Brain pericyte (primary cell): Measurements from ENCODE around the gene VPS35.

Experiments used
- DNase-seq: peaks from one replicate; pipeline ENCODE4 v3.0.0-alpha.2; 2012; ENCODE audit warnings: low read depth, low spot score

Gene VPS35

DNA sequence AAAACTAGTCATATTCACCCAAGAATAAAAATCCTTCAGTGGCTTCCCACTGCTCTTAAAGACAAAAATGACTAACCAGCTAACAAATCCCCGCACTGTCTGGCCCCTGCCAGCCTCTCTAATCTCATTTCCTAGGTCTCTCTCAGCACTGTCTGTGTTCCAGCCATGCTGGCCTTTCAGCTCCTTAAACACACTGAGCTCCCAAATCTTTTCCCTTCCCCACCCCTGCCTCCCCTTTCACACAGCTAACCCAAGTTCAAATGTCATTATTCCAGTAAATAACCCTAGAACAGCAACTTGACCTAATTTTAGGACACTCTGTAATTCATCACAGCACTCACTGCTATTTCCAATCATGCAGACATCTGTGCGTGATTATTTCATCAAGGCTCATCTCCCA, 75.6 kb downstream of the VPS35 start:
- no peak for DNase-seq

DNA sequence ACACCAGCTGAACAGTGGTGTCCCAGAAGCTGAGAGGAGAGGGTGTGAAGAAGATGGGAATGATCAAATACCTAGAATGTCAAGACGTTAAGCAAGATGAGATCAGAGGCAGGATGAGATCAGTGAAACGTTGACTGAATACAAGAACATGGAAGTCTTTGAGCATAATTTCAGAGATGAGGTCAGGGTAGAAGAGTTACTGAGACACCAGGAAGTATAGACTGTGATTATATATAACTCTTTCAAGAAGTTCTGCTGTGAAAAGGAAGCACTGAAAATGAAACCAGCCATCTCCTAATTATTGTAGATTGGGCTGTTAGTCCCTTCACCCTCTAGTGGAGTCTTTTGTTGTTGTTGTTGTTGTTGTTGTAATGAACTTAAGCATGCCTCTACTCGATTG, 76.9 kb downstream of the VPS35 start:
- DNase-seq, result no peak

GRCh38 chr16:46607529-46607928, 81.4 kb downstream of the VPS35 start:
- DNase-seq, result no peak

- DNase-seq, result no peak
Observed at GRCh38 chr16:46606231-46606630, 82.7 kb downstream of the VPS35 start.
